OCI-LY3 (cell line): ENCODE measurements around the gene CAT.

ENCODE experiments used
- H2AFZ ChIP-seq: fragments of 200-600, 300-600 bp; shearing (Covaris generic); 2 replicates; pipeline ENCODE4 v1.6.0; 2014; ENCODE audit warnings: antibody characterized with exemption, low read depth, low read length
- H3K27ac ChIP-seq: fragments of 200-600, 300-600 bp; sonication (generic); 2 replicates; pipeline ENCODE4 v1.5.1; 2014; ENCODE audit warnings: mild to moderate bottlenecking, low read length, moderate library complexity, mixed read lengths
- H3K27me3 ChIP-seq: fragments of 200-600, 300-600 bp; sonication (generic); 2 replicates; pipeline ENCODE4 v1.6.1; 2014; ENCODE audit warnings: low read depth, low read length, mixed read lengths
- H3K36me3 ChIP-seq: fragments of 200-600, 300-600 bp; sonication (generic); replicated peaks from 2 replicates; pipeline ENCODE3; 2014; ENCODE audit warnings: low read depth, low read length, mixed read lengths
- H3K4me1 ChIP-seq: fragments of 300-600, 200-600 bp; sonication (generic); 2 replicates; pipeline ENCODE4 v1.6.1; 2014; ENCODE audit warnings: low read length, mixed read lengths
- H3K4me2 ChIP-seq: fragments of 200-600, 300-600 bp; sonication (generic); 2 replicates; pipeline ENCODE4 v1.6.1; 2014; ENCODE audit warnings: low read length, mixed read lengths
- H3K4me3 ChIP-seq: fragments of 300-600, 200-600 bp; sonication (generic); 2 replicates; pipeline ENCODE4 v1.5.1; 2014; ENCODE audit warnings: antibody characterized with exemption, mild to moderate bottlenecking, low read length, moderate library complexity
- H3K79me2 ChIP-seq: fragments of 300-600, 200-600 bp; shearing (Covaris generic); 2 replicates; pipeline ENCODE4 v1.6.1; 2014; ENCODE audit warnings: mild to moderate bottlenecking, low read length, mixed read lengths
- H3K9ac ChIP-seq: fragments of 300-600, 200-600 bp; shearing (Covaris generic); 2 replicates; pipeline ENCODE4 v1.6.0; 2014; ENCODE audit warnings: mild to moderate bottlenecking, low read length, moderate library complexity
- H3K9me3 ChIP-seq: fragments of 200-600, 300-600 bp; shearing (Covaris generic); 2 replicates; pipeline ENCODE4 v1.6.1; 2014; ENCODE audit warnings: low read length, mixed read lengths; ENCODE audit not compliant: insufficient read depth
- H4K20me1 ChIP-seq: fragments of 200-600, 300-600 bp; sonication (generic); 2 replicates; pipeline ENCODE4 v1.6.1; 2016; ENCODE audit warnings: low read length, mixed read lengths; ENCODE audit not compliant: insufficient read depth
- EZH2phosphoT487 ChIP-seq: fragments of 200-600 bp; shearing (Covaris generic); IDR thresholded peaks from 2 replicates; pipeline ENCODE4 v1.6.1; 2018; ENCODE audit warnings: antibody characterized with exemption, mixed run types, low read depth
- TF ChIP-seq, protein P1 (sequence below): fragments of 200-600, 300-600 bp; sonication (generic); IDR thresholded peaks from 2 replicates; pipeline ENCODE4 v1.5.1; 2014; ENCODE audit warnings: antibody characterized with exemption, low read length, low read depth

CAT gene

DNA sequence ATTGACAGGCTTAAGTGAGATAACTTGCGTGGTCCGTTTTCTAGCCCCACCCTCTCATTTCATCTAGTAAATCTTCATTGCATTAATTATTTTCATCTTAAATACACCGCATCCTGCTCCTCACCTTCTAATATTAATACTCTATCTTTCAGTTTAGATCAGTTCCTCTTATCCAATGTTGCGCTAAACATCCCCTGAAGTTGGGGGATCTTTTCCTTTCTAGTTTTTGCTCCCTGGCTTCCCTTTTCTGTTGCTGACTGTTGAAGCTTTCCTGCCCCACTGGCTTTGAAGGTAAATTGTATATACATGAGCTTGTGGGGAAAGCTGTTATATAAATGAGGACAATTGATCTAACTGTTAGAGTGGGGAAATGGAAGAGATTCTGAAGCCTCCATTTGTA lies 7.2 kb downstream of the CAT start:
- no peak overlapping the region for H3K4me2 ChIP-seq
- TF ChIP-seq, protein P1, sequence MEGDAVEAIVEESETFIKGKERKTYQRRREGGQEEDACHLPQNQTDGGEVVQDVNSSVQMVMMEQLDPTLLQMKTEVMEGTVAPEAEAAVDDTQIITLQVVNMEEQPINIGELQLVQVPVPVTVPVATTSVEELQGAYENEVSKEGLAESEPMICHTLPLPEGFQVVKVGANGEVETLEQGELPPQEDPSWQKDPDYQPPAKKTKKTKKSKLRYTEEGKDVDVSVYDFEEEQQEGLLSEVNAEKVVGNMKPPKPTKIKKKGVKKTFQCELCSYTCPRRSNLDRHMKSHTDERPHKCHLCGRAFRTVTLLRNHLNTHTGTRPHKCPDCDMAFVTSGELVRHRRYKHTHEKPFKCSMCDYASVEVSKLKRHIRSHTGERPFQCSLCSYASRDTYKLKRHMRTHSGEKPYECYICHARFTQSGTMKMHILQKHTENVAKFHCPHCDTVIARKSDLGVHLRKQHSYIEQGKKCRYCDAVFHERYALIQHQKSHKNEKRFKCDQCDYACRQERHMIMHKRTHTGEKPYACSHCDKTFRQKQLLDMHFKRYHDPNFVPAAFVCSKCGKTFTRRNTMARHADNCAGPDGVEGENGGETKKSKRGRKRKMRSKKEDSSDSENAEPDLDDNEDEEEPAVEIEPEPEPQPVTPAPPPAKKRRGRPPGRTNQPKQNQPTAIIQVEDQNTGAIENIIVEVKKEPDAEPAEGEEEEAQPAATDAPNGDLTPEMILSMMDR: no peak
- TF ChIP-seq EZH2phosphoT487: no peak

DNA sequence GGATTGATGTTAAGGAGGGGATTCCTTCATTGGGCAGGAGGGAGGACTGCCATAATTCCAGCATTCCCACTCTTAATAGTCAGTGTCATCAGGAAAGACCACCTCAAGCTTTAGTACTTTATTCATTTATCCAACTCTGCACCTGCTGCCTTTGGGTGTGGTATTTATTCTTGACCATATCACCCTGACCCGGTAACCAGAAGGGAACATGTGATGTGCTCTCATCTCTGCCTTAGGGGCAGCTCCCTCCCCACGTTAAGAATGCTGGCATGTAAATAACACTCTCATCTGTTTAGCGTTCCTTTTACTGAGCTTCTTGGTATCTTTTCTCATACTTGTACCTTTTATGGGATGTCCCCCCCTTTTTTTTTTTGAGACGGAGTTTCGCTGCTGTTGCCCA lies 7.7 kb downstream of the CAT start:
- peaks cover 13% of the 10 kb centered on the region for H3K79me2 ChIP-seq

More for the DNA sequence above, 7.2 kb downstream of the CAT start:
- Histone ChIP-seq H3K27ac (no peak overlapping the region), H3K36me3 (peaks cover 17% of the 10 kb centered on the region), H2AFZ (no peak overlapping the region), H3K4me3 (no peak overlapping the region), H3K27me3 (no peaks in the 10 kb centered on the region), H3K9me3 (no peaks in the 10 kb centered on the region), H3K9ac (no peak overlapping the region), H3K4me1 (peaks cover 21% of the 10 kb centered on the region), H4K20me1 (peaks cover 11% of the 10 kb centered on the region; the same call in 1 of the 2 replicates), H3K79me2 (peaks cover 15% of the 10 kb centered on the region)

DNA sequence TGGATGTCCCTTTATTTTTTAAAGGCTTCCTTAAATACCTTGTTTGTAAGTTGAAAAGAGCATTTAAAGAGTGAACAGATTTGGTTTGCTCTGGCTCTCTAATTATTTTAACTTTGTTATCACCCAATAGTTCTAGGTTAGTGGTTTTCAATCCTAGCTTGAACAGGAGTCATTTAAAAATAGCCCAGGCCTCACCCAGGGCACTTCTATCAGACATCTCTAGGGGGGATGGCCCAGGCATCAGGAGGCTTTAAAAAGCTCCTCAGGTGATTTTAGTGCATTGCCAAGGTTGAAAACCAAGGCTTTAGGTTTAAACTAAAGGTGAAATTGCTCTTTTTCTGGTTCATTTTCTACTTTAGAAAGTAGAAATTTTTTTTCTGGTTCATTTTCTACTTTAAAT lies 8.3 kb downstream of the CAT start:
- Histone ChIP-seq H4K20me1 (peaks cover 11% of the 10 kb centered on the region; the same call in 1 of the 2 replicates), H2AFZ (no peak overlapping the region), H3K4me3 (no peak overlapping the region), H3K9ac (no peak overlapping the region), H3K4me1 (peaks cover 21% of the 10 kb centered on the region), H3K27me3 (no peaks in the 10 kb centered on the region), H3K79me2 (peaks cover 12% of the 10 kb centered on the region), H3K36me3 (peaks cover 17% of the 10 kb centered on the region), H3K27ac (no peak overlapping the region), H3K4me2 (no peak overlapping the region), H3K9me3 (no peaks in the 10 kb centered on the region)
- TF ChIP-seq, protein P1: no peak
- no peak for TF ChIP-seq EZH2phosphoT487

More for the DNA sequence above, 7.7 kb downstream of the CAT start:
- Histone ChIP-seq H3K27ac (no peak overlapping the region), H3K9ac (no peak overlapping the region), H2AFZ (no peak overlapping the region), H3K4me3 (no peak overlapping the region), H4K20me1 (peaks cover 11% of the 10 kb centered on the region; the same call in 1 of the 2 replicates), H3K4me2 (no peak overlapping the region), H3K27me3 (no peaks in the 10 kb centered on the region), H3K9me3 (no peaks in the 10 kb centered on the region), H3K36me3 (peaks cover 17% of the 10 kb centered on the region), H3K4me1 (peaks cover 21% of the 10 kb centered on the region)
- TF ChIP-seq EZH2phosphoT487: no peak
- TF ChIP-seq, protein P1: no peak

DNA sequence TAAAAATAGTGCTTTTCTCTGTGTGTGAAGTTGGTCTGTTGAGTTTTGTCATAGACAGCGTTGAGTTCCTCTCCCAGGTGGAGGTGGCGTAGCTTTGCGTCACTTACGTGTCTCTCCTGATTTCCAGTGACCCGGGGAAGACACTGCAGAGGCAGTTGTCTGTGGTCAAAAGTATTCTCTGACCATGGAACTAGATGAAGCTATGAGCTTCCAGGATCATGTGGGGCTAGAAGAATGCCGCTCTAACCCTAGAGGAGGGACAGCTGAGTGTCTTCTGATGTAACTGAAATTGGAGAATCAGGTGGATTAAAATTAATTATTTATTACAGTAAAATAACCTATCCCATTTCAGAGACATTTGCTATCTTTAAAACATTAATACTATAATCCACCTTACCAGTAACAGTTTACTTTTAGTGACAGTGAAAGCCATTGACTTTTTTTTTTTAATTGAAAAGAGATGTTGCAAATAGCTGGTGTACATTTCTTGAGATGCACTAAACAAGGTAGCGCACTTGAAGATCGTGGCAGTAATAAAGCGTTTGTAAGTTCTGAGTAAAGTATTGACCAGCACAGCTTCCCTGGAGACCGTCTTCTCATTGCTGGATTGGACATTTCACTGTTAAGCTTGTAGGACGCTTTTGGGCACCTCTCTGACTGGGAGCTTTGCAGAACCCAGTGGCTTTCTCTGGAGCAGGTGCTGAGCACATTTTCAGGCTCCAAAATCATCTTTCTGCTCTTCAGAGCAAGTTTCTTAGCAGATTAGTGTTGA lies 9.7 kb downstream of the CAT start:
- no peaks in the 10 kb centered on the region for H3K27me3 ChIP-seq
- peaks cover 12% of the 10 kb centered on the region for H3K79me2 ChIP-seq
- no peak overlapping the region for H3K4me2 ChIP-seq
- H4K20me1 ChIP-seq: peaks cover 10% of the 10 kb centered on the region; the same call in 1 of the 2 replicates
- H3K27ac ChIP-seq: no peak overlapping the region
- TF ChIP-seq, protein P1: no peak
- no peak for TF ChIP-seq EZH2phosphoT487
- H3K9me3 ChIP-seq: no peaks in the 10 kb centered on the region
- peaks cover 26% of the 10 kb centered on the region for H3K36me3 ChIP-seq
- H2AFZ ChIP-seq: no peak overlapping the region
- no peak overlapping the region for H3K4me3 ChIP-seq
- H3K9ac ChIP-seq: no peak overlapping the region
- peaks cover 16% of the 10 kb centered on the region for H3K4me1 ChIP-seq
